Stimulated activated naive CD8-positive, alpha-beta T cell treated with anti-CD3 and anti-CD28 coated beads, Interleukin-15, Interleukin-2, amounts not matched to agents 100 U/mL and 50 U/mL, for 24 hours (primary cell): ENCODE data around the gene ULK4.
"Not testable (repeated sequence)": the region's sequence is repeated elsewhere in the genome, so short reads cannot be mapped to it uniquely, and the experiment has no call there.

Source experiments
- ATAC-seq: fragments of 150-1000 bp; cut with Tn5 transposase; one replicate; pipeline ENCODE4 v1.10.0; 2021
- DNase-seq: peaks from one replicate; pipeline ENCODE4 v3.0.0; 2021

The ULK4 gene

DNA sequence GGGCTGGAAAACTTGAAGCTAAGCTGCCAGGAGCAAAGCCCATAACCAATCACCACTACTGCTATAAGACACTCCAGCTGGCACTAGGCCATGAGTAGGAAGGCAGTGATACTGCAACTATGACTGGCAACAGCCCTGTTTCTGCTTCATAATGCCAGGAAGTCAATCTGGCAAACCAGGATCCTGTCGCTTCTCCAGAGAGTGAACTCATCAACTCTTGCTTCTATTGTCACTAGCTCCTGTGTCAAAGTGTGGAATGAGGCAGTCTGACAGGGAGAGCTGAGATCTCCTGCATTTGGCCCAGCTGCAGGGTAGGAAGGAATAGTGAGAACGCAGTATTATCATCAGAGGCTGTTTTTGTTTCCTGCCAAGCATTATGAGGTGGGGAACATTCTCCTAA is 657.3 kb downstream of the ULK4 start:
- DNase-seq (no peak), ATAC-seq (no peak)

DNA sequence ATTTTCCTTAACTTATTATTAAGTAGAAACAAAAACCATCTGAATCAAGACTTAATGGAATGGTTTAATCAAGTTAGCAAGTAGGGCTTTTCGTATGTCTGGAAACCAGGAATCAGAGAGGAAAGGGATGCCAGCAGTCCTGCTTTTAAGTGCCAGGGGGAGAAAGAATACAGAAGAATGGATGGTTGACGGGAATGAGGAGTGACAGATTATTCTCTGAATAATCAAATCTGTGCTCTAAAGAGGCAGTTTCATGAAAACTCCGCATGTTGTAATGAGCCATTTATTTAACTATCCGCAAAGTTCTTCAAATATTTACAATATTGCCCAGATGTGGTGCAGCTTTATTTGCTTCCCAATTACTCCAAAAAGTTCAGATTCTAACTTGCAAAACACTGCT is 659.6 kb downstream of the ULK4 start:
- no peak for ATAC-seq
- no peak for DNase-seq

DNA sequence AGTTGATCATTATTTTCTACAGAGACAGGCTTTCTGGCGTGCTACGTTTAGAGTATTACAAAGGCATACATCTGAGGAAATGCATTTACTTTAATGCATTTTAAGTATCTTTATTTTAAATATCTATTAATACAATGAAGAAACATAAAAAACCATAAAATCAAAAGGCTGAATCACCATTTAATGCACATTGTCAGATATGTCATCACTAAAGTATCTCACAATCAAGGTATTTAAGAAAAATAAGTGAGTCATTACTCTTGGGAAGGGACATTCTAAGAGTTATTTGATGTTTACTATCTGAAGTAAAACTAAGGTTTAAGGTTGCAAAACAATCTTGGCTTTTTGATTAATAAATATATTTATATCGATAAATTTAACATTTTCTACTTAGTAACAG is 660.4 kb downstream of the ULK4 start:
- DNase-seq (no peak), ATAC-seq (no peak)

DNA sequence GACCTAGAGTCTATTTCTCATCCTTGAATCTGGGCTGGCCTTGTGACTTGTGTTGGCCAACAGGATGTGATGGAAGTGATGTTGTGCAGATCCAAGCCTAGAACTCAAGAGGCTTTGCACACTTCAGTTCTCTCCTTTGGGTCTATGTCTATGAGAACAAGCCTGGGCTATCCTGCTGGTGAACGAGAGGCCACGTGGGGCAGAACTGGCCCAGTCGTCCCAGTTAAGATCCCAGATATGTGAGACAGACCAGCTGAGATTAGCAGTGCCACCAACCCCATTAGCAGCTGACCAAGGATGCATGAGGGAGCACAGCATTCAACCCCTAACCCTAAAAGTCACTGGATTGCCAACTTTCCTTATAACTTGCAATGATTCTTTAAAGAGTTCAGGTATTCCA is 662.9 kb downstream of the ULK4 start:
- no peak for ATAC-seq
- no peak for DNase-seq

DNA sequence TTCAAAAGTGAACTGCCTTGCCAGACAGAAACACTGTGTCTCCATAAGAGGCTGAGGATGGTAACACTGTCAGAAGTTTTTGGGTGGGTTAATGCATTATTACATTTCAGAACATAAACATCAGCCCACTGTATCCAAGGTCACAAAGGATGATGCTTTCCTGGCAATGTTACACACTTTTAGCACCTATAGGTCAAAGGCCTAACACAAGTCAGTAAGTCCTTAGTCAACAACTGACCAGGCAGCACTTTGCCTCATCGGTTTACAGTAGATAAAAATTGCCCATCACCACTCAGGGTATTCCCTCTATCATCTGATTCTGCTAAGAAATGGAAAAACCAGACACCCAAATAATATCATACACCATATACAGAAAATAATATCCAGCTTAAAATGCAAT is 664.2 kb downstream of the ULK4 start:
- DNase-seq (no peak), ATAC-seq (no peak)

DNA sequence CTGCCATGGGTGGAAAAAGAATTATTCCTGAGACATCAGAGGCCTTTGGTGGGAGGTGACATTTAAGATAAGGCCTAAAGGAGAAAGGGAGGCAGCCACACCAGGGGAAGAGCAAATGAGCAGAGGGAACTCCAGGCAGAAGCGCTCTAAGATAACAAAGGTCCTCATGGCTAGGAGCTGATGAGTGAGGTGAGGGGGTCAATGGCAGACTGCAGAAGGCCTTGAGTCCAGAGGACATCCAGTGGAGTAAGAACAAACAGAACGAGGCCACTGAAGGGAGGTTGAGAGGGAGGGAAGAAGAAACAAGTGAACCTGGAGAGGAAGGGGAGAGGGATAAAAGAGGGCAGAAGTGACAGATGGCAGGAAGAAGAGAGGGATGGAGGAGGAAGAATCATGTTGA is 665.3 kb downstream of the ULK4 start:
- DNase-seq (no peak), ATAC-seq (no peak)

DNA sequence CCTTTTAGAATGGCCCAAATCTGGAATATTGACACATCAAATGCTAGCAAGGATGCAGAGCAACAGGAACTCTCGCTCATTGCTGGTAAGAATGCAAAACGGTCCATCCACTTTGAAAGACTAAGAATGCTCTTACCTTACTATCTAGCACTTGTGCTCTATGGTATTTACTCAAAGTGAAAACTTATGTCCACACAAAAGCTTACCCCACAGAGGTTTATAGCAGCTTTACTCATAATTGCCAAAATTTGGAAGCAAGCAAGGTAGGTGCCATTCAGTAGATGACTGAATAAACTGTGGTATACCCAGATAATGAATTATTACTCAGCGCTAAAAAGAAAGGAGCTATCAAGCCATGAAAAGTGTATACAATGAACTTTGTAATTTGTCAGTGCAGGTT is 666.2 kb downstream of the ULK4 start:
- ATAC-seq (no peak), DNase-seq (no peak)

DNA sequence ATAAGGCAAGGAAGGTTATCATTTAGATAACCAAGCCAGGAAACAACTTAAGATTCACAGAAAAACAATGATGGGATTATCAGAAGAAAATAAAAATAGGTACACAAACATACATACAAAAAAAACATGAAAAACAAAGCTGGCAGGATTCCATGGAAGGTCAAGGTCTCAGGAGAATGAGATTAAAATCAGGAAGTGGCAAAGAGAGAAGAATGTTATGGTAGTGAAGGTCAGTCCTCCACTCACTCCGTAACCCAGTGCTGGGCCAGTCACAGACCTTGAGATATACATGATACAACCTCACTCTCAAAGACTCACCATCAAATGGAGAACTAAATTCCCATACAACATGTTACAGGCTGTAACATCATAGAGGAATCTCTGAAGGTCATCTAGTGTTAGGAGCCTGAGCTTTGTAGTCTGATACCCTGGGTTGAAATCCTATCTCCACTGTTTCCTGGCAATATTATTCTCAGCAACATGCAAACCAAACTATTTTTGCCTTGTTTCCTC is 668.7 kb downstream of the ULK4 start:
- DNase-seq (no peak), ATAC-seq (no peak)

DNA sequence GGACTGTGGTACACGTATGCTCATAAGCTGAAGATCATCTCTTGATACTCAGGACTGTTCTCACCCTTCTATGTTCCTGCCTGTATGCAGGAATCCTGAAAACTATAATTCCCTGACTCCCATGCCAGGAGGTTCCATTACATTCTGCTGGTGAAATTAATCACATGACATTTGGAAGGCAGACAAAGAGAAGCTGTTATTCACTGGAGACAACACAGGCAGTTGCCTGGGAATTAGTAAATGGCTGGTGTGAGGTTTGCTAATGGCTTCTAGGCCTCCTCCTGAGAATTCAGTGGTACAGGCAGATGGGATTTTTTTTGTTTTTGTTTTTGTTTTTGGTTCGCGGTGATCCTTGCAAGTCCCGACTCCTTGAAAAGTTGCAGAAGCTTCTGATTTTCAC is 671.2 kb downstream of the ULK4 start:
- ATAC-seq (no peak), DNase-seq (no peak)

DNA sequence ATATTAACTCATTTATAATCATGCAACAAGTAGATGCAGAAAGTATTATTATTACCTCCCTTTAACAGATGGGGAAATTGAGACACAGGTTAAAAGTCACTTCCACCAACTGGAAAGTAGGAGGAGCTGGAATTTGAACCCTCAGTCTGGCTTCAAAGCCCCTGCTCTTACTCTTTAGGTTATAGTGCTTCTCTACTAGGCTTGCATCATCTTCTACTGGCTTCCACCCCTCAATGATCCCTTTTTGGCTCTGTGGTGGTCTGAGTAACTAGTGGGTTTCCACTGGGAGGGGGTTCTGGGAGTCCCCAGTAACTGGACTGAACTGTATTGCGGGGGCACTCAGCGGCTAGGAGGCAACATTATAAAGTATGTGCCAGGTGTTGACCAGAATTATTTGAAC is 671.6 kb downstream of the ULK4 start:
- DNase-seq: no peak
- no peak for ATAC-seq

DNA sequence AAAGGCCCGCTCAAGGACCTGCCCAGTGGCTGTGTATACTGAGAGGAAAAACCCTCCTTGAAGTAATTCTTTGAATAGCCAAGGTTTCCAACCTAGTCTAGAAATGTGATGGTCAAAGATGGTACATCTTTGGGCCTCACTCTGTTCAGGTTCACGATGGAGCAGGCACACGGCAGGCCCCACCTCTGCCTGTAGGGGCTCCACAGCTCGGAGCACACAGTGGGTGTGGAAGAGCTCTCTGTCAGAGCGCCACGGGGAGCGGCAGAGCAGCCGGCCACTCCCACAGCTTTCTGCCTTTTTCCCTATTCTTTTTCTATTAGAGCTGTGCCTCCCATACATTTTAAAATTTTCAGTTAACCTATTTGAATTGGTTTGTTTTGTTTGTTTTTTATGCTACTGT is 673.1 kb downstream of the ULK4 start:
- ATAC-seq (no peak), DNase-seq (no peak)

DNA sequence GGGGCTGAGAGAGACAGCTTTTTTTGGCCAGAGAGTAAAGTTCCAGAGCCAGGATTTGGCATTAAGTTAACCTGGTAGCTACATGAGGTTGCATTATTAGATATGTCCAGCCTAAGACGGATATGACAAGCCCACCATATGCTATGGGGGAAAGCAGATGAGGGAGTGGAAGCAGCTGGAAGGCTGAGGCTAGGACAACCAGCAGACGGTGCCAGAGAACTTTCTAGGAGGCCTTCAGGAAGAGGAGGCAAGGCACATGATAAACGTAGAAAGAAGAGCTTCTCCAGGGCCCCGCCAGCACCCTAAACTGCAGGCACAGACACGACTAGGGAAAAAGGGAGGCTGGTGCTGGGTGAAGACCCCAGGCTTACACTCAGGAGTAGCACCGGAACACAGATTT is 675.6 kb downstream of the ULK4 start:
- DNase-seq (no peak), ATAC-seq (no peak)

DNA sequence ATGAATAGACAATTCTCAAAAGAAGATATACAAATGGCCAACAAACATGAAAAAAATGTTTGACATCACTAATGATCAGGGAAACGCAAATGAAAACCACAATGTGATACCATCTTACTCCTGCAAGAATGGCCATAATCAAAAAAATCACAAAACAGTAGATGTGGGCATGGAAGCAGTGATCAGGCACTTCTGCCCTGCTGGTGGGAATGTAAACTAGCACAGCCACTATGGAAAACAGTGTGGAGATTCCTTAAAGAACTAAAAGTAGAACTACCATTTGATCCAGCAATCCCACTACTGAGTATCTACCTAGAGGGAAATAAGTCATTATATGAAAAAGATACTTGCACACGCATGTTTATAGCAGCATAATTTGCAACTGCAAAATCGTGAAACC is 677.0 kb downstream of the ULK4 start:
- ATAC-seq: not testable (repeated sequence)

DNA sequence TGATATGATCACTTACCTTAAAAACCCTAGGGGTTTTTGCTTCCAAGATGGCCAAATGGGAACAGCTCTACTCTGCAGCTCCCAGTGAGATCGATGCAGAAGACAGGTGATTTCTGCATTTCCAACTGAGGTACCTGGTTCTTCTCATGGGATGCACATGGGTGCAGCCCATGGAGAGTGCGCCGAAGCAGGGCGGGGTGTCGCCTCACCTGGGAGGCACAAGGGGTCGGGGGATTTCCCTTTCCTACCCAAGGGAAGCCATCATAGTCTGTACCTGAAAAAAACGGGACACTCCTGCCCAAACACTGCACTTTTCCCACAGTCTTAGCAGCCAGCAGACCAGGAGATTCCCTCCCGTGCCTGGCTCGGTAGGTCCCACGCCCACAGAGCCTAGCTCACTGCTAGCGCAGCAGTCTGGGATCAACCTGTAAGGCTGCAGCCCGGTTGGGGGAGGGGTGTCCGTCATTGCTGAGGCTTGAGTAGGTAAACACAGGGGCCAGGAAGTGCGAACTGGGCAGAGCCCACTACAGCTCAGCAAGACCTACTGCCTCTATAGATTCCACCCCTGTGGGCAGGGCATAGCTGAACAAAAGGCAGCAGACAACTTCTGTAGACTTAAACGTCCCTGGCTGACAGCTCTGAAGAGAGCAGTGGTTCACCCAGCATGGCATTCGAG is 684.0 kb downstream of the ULK4 start:
- ATAC-seq (no peak), DNase-seq (no peak)

More for the DNA sequence above, 677.0 kb downstream of the ULK4 start:
- not testable (repeated sequence) for DNase-seq

DNA sequence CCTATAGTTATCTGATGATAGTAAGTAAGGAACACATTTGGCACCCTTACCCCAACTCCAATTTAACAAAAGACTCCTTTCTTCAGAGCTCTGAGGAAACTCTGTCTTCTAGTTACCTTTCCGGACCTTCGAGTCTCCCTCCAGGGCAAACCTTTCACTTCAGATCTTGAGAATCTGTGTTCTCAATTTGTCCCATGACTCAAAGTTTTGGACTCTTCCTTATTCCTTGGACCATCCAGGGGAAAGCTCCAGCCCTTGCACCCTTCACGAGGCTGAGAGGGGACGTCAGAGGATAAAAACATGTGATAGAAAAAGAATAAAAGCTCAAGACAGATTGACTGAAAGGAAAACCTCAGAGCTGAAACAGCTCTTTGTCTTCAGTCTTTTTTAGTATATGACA is 685.7 kb downstream of the ULK4 start:
- ATAC-seq: no peak

DNA sequence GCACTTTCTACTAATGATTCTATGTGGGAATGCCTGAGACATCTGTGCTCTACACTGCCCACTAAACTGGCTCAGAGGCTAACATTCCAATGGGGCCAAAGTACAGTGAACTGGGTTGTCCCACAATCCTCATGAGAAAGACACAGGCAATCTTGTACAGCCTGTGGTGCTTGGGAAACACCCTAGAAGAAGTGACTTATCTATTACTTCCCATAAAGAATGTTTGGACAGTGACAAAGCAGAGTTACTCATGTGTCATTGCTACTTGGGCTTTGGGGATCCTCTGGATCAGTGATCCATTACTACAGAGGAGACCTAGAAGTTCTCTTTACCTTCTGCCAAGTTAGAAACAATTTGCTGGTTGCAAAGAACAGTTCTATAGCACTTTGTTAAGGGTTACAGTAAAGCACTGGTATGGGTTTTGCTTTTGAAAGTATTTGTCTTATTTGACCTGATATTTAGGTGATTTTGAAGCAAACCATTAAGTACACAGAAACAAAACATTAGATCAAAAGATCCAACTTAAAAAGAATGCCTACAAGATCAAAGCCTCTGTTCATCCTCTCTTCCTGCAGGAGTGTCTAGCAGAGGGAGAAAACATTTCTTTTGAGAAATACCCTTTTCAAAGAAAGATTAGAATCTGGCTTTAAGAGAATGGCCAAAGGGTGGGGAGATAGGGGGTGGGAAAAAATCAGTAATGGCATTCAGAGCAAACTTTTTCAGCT is 686.8 kb downstream of the ULK4 start:
- ATAC-seq: no peak

More for the DNA sequence above, 685.7 kb downstream of the ULK4 start:
- no peak for DNase-seq

DNA sequence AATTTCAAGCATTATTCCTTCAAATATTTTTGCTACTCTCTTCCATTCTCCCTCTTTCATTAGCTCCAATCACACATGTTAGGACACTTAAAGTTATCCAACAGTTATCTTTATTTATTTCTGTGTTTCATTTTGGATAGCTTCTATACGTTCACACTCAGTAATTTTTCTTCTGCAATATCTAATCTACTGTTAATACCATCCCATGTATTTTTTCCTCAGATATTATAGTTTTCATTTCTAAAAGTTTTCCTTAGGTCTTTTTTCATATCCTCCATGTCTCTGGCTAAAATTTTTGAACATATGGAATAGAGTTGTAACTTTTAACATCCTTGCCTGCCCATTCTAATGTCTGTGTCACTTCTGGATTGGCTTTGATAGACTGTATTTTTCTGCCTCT is 689.2 kb downstream of the ULK4 start:
- no peak for ATAC-seq
- DNase-seq: no peak

More for the DNA sequence above, 686.8 kb downstream of the ULK4 start:
- no peak for DNase-seq

DNA sequence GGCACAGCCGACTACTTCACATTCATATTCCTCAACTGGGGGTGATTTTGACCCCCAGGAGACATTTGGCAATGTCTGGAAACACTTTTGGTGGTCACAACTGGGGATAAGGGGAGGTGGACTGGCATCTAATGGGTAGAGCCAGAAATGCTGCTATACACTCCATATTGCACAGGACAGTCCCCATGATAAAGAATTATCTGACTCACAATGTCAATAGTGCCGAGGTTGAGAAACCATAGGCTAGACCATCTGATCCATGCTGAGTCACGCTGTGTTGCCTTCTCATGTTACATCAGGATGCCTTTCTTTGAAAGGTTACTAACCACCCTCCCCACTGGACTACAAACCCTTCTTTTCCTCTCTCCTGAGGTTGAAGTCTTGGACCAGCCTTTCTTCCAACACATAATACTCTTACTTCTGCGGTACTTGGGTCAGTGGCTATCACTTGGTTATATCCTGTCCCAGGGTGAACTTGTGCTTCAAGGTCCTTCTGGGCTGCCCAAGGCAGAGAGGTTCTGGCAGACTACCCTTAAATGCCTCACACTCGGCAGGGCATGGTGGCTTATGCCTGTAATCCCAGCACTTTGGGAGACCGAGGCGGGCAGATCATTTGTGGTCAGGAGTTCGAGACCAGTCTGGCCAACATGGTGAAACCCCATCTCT is 693.8 kb downstream of the ULK4 start:
- ATAC-seq (no peak), DNase-seq (no peak)

DNA sequence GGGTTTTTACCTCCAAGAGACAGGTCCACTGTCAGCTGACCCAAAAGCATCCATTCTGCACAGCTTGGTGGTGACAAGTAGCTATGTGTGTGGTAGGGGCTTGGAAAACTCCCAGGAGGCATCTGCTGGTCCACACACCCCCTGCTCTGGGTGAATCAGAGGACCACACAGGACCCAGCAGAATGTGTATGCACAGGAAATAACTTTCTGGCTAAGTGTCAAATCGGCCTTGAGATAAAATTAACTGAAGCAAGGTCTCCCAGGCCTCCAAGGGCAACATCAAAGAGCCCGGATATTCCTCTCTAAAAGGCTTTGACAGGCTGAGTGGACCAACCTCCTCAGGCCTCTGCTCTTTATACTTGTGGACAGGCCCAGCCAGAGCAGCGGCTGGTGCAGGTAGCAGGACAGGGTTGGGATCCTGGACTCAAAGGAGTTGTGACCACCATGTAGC is 696.1 kb downstream of the ULK4 start:
- DNase-seq: no peak
- ATAC-seq: no peak

DNA sequence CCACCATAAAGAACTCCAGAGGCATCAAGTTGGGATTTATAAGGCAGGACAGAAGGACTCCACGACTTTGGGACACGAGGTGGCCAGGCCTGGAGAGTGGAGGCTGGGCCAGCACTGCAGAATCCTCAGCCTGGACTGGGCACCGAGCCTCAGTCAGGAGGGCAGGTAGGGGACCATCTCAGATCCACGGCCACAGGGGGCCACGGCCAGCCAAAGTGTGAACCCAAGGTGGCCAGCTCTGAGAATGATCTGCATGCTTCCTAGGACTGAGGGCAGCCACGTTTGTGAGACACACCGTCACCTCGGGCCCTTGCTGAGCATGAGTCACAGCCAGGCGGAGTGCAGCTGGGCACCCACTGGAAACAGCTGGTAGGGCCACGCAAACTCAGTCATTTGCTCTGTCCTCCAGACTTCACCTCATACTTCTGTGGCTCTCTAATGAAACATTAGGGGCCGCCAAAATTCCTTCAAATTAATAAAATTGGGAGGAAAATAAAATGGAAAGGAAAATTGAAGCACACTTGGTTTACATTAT is 696.8 kb downstream of the ULK4 start:
- ATAC-seq (no peak), DNase-seq (no peak)

DNA sequence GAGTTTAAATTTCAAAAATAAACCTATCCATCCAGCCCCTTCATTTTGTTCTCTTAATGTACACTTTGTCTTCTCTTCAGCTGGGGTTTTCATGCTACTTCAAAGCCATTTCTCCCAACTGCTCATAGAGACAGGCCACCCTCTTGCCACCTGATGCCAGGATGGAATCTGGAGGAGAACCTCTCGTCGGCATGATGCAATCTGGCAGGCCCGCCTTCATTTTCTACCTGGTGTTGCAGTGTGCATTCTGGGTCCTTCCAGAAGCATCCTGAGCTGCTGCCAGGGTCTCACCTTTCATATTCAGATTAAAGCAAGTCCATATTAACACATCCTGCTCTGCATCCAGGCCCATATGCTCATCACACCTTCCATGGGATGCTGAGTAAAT is 701.8 kb downstream of the ULK4 start:
- DNase-seq (no peak), ATAC-seq (no peak)

DNA sequence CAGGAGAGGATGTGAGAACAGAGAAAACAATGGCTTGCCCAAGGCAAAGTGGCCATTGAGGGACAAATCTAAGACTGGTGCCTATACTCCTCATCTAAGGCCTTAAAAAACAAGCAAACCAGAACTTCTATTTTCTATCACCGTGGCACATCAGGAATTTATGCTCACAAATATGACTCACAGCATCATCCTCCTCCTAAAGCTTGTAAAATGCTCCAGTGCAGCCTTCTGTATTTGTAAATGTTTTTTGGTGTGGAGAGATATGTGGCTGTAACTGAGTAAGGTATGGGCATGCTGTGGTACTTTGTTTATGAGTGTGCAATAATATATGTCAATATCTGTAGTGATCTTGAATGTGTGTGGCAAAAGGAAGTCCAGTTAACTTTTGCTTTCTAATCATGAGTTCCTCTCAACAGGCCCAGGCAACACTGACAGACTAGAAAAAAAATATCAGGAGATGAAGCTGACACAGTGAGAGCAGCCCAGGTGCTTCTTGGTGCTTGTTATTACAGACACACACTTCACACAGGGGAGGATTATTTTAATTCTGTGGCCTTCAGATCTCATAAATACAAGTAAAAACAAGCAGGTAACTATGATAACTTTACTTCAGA is 702.3 kb downstream of the ULK4 start:
- DNase-seq: no peak

More for the DNA sequence above, 702.3 kb downstream of the ULK4 start:
- no peak for ATAC-seq
